Fibroblast of lung (primary cell): ENCODE results near the gene PDHX. TPM values are rescaled to one million over a fixed set of nuclear protein-coding genes. Genes with fewer than 3 reads are reported as not detected.

Experiments used
- DNase-seq, 2 donors: peaks; one replicate each; pipeline versions ENCODE4 v3.0.0 to v3.0.0-alpha.2; 2010; ENCODE audit warnings: low read depth in 2 of 2
- H2AFZ ChIP-seq: 2 replicates; pipeline ENCODE4 v1.5.1; 2012; ENCODE audit warnings: low read length, control low read depth, inconsistent platforms
- H3K27ac ChIP-seq: 2 replicates; pipeline ENCODE4 v1.5.1; 2011; ENCODE audit warnings: low read length, control low read depth; ENCODE audit not compliant: insufficient read depth
- H3K27me3 ChIP-seq: 2 replicates; pipeline ENCODE4 v1.5.1; 2011; ENCODE audit warnings: mild to moderate bottlenecking, low read length; ENCODE audit not compliant: control insufficient read depth, insufficient read depth
- H3K36me3 ChIP-seq: 2 replicates; pipeline ENCODE4 v1.5.1; 2011; ENCODE audit warnings: low read length; ENCODE audit not compliant: control insufficient read depth, insufficient read depth
- H3K4me1 ChIP-seq: 2 replicates; pipeline ENCODE4 v1.5.1; 2011; ENCODE audit warnings: low read length; ENCODE audit not compliant: control insufficient read depth, insufficient read depth; ENCODE audit errors: extremely low read depth
- H3K4me2 ChIP-seq: 2 replicates; pipeline ENCODE4 v1.5.1; 2011; ENCODE audit warnings: low read length, control low read depth; ENCODE audit not compliant: insufficient read depth; ENCODE audit errors: extremely low read depth
- H3K4me3 ChIP-seq, 4 experiments: fragments of 200-600 bp in 1 of 4; sonication (generic) in 1 of 4; replicated peaks in 1 of 4; 2 replicates each; pipeline ENCODE4 v1.5.1; 2011 to 2016; ENCODE audit warnings: low read length in 4 of 4, low read depth in 3 of 4, mild to moderate bottlenecking in 3 of 4, control low read depth in 2 of 4, inconsistent platforms in 1 of 4, mixed read lengths in 1 of 4; ENCODE audit not compliant: insufficient read depth in 1 of 4; ENCODE audit errors: control extremely low read depth in 1 of 4
- H3K79me2 ChIP-seq: 2 replicates; pipeline ENCODE4 v1.5.1; 2012; ENCODE audit warnings: mild to moderate bottlenecking, low read length, inconsistent platforms; ENCODE audit not compliant: control insufficient read depth, insufficient read depth
- H3K9ac ChIP-seq: 2 replicates; pipeline ENCODE4 v1.5.1; 2011; ENCODE audit warnings: mild to moderate bottlenecking, low read length, control low read depth; ENCODE audit not compliant: insufficient read depth
- H3K9me3 ChIP-seq: 2 replicates; pipeline ENCODE4 v1.5.1; 2012; ENCODE audit warnings: low read depth, low read length; ENCODE audit not compliant: control insufficient read depth, insufficient read depth
- H4K20me1 ChIP-seq: 2 replicates; pipeline ENCODE4 v1.5.1; 2011; ENCODE audit warnings: low read length; ENCODE audit not compliant: control insufficient read depth, insufficient read depth; ENCODE audit errors: extremely low read depth
- EZH2 ChIP-seq: IDR thresholded peaks from 2 replicates; pipeline ENCODE4 v1.5.1; 2012; ENCODE audit warnings: low read length, control low read depth, mild to moderate bottlenecking; ENCODE audit errors: missing control alignments
- polyA plus RNA-seq, 2 donors: library from polyadenylated mRNA; depleted of rRNA in 1 of 2; stranded (reverse) in 1 of 2; unstranded in 1 of 2; fragments of >200 nt; gene quantifications; 2 replicates each; pipeline ENCODE4 v1.2.1, GENCODE V29; 2011 to 2012; ENCODE audit warnings: missing spikeins in 1 of 2
- total RNA-seq: library from RNA; depleted of rRNA; stranded (reverse); fragments of >200 nt; gene quantifications from 2 replicates; pipeline ENCODE4 v1.2.1, GENCODE V29; 2014
- TF ChIP-seq, protein P1 (sequence below), 2 donors: IDR thresholded peaks in 1 of 2; conservative IDR thresholded peaks in 1 of 2; 1 replicate in 1 of 2; 2 replicates in 1 of 2; pipeline ENCODE4 v1.5.1; 2011 to 2012; ENCODE audit warnings: low read length in 2 of 2, control low read depth in 1 of 2, inconsistent platforms in 1 of 2, low read depth in 1 of 2, mild to moderate bottlenecking in 1 of 2

Gene PDHX
- total and polyA plus RNA-seq, 2 donors (not counting 1 experiment from before 2014, with no cell fraction given) = 29.6 to 36.5 TPM

DNA sequence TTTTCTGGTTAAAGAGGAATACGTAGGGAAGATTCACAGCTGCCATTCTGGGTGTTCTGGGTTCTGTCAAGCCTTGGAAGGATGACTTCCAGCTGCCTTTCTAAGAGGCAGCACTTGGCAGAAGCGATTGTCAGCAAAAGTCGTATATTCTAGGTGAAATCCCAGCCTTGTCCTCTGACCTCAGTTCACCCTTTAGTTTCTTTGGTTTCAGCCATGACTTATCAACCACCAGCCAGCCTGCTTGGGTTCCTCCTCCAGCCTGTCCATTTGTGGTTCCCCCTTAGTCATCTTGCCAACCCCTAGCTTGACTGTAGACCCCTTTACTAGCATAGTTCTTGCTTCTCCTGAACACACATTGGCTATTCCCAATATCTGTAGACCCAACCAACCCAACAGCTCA lies 120.2 kb downstream of the PDHX start:
- no peaks in the 10 kb centered on the region for H3K27me3 ChIP-seq
- no peaks in the 10 kb centered on the region for H3K79me2 ChIP-seq
- no peak overlapping the region for H2AFZ ChIP-seq
- no peak overlapping the region for H3K9ac ChIP-seq
- no peak overlapping the region for H3K4me2 ChIP-seq
- no peak for TF ChIP-seq EZH2
- TF ChIP-seq, protein P1, sequence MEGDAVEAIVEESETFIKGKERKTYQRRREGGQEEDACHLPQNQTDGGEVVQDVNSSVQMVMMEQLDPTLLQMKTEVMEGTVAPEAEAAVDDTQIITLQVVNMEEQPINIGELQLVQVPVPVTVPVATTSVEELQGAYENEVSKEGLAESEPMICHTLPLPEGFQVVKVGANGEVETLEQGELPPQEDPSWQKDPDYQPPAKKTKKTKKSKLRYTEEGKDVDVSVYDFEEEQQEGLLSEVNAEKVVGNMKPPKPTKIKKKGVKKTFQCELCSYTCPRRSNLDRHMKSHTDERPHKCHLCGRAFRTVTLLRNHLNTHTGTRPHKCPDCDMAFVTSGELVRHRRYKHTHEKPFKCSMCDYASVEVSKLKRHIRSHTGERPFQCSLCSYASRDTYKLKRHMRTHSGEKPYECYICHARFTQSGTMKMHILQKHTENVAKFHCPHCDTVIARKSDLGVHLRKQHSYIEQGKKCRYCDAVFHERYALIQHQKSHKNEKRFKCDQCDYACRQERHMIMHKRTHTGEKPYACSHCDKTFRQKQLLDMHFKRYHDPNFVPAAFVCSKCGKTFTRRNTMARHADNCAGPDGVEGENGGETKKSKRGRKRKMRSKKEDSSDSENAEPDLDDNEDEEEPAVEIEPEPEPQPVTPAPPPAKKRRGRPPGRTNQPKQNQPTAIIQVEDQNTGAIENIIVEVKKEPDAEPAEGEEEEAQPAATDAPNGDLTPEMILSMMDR (conservative IDR thresholded peaks at IDR 0.05 in 1 of 2, IDR thresholded peaks at IDR 0.05 in 1 of 2; ENCODE audit: low read depth in 1 of 2, low read length in 2 of 2) = no peak
- H3K4me3 ChIP-seq = no peak overlapping the region
- DNase-seq = no peak
- no peaks in the 10 kb centered on the region for H4K20me1 ChIP-seq
- H3K9me3 ChIP-seq = no peaks in the 10 kb centered on the region
- H3K4me1 ChIP-seq = peaks cover 14% of the 10 kb centered on the region
- no peaks in the 10 kb centered on the region for H3K36me3 ChIP-seq
- no peak overlapping the region for H3K27ac ChIP-seq

DNA sequence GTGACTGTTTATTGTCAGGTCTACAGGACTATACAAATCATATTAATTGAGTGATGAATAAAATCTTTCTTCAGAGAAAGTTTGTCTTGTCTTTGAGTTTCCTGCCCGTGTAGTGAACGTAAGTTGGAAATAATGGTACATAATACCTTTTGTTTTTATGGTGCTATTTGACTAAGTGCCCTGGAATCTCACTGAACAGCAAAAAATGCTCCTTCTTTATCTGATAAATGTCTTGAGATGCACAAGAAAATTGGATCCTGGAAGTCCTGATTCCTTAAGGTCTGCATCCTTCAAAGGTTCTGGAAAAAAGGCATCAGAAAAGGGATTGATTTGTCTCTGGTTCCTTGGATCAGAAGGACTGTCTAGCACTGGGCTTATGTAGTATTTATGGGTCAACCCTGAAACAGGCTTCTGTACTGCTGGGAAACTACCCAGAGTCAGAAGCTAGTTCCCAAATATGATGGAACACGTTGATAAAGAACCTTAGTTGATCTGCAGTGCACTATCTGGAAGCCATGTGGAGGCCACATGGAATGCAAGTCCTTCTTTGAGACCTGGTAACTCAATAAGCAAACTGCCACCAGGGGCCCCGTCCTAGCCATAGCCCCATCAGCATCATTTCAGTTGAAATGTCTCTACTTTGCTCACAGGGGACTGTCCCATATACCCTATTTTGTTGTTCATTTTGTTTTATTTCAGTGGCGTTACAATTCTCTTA lies 122.0 kb downstream of the PDHX start:
- no peak overlapping the region for H3K9ac ChIP-seq

DNA sequence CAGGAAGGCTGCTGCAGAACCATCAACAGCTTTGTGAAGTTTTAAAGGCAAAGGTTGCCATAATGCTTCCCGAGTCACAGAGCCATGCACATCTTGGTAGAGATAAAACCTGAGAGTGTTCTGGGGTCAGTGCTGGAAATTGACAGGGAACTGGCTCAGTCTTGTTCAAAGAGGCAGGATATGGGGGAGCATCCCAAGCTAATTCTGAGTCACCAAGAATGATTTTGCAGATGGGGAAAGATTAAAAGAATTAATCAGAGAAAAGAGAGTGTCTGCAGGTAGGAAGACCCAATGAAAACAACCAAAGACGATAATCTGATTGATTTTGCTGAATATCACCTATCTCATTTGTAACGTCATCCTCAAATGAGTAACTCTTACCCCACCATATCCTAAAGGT lies 122.7 kb downstream of the PDHX start:
- Histone ChIP-seq H3K9me3 (no peaks in the 10 kb centered on the region), H3K4me3 (no peak overlapping the region), H3K4me1 (peaks cover 14% of the 10 kb centered on the region), H3K27ac (no peak overlapping the region), H3K4me2 (no peak overlapping the region), H2AFZ (no peak overlapping the region), H3K36me3 (no peaks in the 10 kb centered on the region), H3K27me3 (no peaks in the 10 kb centered on the region), H4K20me1 (no peaks in the 10 kb centered on the region), H3K79me2 (no peaks in the 10 kb centered on the region), H3K9ac (no peak overlapping the region)
- no peak for DNase-seq
- no peak for TF ChIP-seq EZH2
- TF ChIP-seq, protein P1 (conservative IDR thresholded peaks at IDR 0.05 in 1 of 2, IDR thresholded peaks at IDR 0.05 in 1 of 2; ENCODE audit: low read depth in 1 of 2, low read length in 2 of 2) = no peak

More for the DNA sequence above, 122.0 kb downstream of the PDHX start:
- H3K36me3 ChIP-seq = no peaks in the 10 kb centered on the region
- H3K9me3 ChIP-seq = no peaks in the 10 kb centered on the region
- no peak overlapping the region for H2AFZ ChIP-seq
- H3K27me3 ChIP-seq = no peaks in the 10 kb centered on the region
- DNase-seq = peak in 1 of 2 donors; percentile 21
- peaks cover 10% of the 10 kb centered on the region for H3K4me1 ChIP-seq
- H3K27ac ChIP-seq = no peak overlapping the region
- TF ChIP-seq EZH2 = no peak
- TF ChIP-seq, protein P1 (conservative IDR thresholded peaks at IDR 0.05 in 1 of 2, IDR thresholded peaks at IDR 0.05 in 1 of 2; ENCODE audit: low read depth in 1 of 2, low read length in 2 of 2) = no peak
- no peak overlapping the region for H3K4me2 ChIP-seq
- H3K79me2 ChIP-seq = no peaks in the 10 kb centered on the region
- H4K20me1 ChIP-seq = no peaks in the 10 kb centered on the region
- no peak overlapping the region for H3K4me3 ChIP-seq
